ENCODE measurements around the gene DDX1.
"Not testable (repeated sequence)": the region's sequence is repeated elsewhere in the genome, so short reads cannot be mapped to it uniquely, and the experiment has no call there.

Gene DDX1

DNA sequence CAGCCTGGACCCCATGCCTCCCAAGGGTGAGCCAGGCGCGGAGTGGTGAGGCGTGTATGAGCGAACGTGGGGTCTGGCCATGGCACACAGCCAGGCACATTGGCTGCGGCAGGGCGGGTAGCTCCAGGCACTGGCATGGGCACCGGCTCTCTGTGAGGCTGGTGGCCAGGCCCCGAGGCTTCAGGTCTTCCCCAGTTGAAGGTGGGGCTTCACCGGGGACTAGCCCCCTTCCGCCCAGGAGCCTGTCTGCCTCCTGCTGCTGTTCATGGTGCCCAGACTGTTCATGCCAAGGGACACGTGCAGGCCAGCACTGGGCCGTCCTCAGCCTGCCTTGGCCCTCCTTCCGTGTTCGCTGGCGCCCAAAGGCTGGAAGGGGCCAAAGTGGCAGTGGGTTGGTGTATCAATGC lies 26.8 kb downstream of the DDX1 start:
- DNase-seq, result no peak

DNA sequence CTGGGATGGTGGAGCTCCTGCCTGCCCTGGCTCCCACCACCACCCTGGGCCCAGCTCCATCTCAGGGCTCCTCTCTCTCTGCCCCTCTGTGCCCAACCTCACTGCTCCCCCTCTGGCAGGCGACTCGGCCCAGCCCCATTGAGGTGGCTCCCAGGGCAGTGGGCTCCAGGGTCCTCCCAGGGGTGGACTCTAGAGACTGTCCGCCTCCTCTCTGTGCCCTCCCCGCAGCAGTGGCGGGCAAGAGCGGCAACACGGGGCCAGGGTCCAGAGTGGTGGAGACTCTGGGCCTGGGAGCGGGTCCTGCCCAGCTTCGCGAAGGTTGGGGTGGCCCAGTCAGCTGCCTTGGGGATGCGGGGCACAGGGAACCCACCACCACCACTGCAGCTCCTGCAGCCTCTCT lies 27.4 kb downstream of the DDX1 start:
- DNase-seq, result no peak

DNA sequence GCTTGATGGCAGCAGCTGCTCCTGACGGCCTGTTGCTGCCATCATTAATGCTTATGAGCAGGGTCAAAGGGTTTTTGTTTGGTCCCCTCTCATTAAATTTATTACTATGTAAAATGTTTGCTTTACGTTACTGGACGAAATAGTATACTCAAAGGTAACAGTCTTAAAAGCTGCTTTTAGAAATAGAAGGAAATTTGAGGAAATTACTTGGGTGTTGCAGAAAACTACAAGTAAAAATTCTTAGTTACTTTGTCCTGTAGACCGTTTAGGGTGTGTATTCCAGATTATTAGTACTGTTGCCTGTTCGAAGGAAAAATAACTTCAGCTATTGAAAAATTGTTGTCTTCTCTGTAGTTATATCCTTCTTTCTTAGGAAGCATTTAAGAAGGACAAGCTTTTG lies 27.8 kb downstream of the DDX1 start:
- no peak for DNase-seq

DNA sequence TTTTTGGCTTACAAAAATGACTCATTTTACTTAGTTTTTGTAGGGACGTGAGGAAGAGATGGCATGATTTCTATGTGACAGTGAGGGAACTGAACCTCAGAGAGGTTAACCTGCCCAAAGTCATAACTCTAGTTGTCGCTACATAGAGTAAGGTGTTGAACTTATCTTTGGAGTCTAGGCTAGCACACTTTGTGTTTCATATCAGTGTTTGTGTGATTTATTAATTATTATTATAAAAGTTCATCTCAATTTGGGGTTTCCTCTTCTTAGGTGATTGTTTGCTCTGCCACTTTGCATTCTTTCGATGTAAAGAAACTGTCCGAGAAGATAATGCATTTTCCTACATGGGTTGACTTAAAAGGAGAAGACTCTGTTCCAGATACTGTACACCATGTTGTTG lies 28.3 kb downstream of the DDX1 start:
- no peak for DNase-seq

DNA sequence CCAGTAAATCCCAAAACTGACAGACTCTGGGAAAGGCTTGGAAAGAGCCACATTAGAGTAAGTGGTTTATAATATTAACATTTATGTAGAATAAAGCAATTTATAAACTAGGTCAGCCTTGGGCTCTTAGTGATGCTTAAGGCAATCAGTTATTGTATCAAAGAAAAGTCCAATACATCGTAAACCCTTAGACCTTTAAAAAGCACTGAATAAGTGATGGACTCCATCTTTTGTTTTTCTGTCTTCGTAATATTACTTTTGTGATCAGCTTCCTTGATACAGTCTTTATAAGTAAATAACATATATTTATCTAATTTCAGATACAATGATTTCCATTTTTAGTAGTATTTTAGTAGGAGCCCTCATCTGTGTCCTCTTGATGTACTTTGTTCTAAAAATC lies 28.7 kb downstream of the DDX1 start:
- DNase-seq, result no peak

DNA sequence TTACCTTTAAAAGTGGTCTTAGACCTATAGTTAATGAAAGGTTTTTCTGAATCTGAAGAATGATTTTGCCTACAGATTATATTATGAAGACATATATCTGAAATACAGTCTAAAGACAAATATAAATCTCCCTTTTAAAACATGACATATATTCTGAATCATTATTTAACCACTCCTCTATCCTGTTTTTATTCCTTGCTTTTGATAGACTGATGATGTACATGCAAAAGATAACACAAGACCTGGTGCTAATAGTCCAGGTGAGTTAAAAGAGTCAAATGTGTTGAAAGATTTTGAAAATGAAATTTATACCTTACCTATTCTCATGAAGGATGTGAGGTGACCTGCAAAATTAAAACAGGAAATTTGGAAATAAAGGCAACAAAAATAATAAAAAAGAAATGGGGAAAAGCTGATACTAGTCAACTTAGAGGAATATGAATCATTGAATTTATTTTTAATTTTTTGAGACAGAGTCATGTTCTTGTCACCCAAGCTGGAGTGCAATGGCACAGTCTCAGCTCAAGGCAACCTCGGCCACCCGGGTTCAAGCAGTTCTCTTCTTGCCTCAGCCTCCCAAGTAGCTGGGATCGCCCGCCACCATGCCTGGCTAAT lies 29.3 kb downstream of the DDX1 start:
- DNase-seq, result no peak

DNA sequence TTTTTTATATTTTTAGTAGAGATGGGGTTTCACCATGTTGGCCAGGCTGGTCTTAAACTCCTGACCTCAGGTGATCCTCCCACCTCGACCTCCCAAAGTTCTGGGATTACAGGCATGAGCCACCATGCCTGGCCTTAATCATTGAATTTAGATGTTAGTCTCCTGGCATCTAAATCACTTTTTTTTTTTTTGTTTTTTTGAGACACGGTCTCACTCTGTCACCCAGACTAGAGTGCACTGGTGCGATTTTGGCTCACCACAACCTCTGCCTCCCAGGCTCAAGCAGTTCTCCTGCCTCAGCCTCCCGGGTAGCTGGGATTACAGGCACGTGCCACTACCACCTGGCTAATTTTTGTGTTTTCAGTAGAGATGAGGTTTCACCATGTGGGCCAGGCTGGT lies 29.8 kb downstream of the DDX1 start:
- not testable (repeated sequence) for DNase-seq

DNA sequence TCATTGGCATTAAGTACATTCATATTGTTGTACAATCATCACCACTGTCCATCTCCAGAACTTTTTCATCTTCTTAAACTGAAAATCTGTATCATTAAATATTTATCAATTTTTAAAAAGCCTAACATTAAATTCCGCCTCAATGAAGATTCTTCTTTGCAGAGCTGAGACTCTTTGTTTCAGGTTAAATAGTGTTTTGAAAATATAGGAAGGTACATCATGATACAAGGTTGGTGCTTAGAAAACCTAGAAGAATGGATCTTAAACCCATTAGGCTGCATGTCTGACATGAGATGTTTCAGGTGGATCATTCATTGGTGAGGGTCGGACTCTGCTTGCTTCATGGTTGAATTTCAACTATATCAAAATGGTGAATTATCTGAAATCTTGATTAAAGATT lies 30.5 kb downstream of the DDX1 start:
- no peak for DNase-seq

DNA sequence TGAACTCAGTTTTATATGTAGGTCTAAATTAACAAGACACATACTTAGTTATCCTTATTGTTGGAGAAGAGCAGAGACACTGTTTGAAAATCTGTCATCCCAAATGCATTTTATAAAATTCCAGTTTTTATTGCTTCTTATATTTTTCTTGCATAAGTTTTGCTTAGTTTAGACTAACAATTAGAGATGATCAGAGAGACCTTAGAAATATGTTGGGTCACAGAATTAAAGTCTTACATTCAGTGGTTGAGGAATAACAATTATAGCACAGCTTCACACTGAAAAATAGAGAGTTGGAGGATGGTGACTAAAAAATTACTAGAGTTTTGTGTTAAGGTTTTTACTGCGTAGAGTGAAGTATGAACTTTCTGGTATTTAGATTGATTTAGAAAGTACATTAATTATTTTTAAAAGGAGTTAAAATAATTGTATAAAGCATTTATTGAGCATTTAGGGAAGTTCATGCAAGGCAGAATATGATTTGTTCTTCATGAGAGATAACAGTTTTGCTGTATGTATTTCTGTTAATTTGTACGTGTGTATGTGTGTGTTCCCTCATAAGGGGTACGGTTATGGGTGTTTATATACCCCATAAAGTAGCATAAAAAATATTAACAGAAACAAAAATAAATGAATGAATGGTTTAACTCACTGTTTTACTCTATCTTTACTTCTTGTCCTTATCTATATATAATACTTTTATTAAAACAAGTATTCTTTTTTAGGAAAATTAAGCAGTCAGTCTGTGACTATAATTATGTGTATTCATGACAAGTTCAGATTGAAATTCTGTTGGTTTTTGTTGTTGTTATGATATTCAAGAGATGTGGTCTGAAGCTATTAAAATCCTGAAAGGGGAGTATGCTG lies 31.2 kb downstream of the DDX1 start:
- DNase-seq, result no peak

DNA sequence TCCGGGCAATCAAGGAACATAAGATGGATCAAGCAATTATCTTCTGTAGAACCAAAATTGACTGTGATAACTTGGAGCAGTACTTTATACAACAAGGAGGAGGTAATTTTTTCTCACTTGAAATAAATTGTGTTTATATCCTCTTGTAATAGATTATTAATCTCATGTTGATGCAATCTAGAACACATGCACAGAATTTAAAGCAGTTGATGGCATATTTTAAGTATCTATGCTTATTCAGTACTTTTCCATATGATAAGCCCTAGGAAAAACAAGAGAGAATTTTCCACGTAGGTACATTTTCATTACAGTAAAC lies 31.8 kb downstream of the DDX1 start:
- DNase-seq, result no peak

DNA sequence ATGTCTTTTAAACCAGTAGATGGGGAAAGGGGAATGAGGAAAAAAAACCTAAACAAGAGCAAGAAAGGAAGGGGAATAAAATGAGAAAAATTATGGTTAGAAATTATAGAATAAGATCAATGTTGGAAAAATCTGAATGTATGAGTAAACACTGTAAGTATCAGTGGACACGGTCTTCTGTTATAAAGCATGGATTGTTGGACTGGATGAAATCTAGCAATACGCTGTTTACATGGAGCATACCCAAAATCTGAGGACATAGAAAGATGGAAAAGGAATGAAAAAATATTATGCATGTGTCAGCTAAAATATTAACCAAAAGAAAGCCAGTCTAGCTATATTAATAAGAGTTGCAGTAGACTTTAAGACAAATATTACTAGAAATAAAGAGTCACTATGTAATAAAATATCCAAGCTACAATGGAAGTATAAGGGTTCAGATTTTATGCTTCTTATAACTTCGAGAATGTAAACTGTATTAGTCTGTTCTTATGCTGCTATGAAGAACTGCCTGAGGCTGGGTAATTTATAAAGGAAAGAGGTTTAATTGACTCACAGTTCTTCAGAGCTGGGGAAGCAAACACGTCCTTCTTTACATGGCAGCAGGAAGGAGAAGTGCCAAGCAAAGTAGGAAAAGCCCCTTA lies 32.4 kb downstream of the DDX1 start:
- no peak for DNase-seq

DNA sequence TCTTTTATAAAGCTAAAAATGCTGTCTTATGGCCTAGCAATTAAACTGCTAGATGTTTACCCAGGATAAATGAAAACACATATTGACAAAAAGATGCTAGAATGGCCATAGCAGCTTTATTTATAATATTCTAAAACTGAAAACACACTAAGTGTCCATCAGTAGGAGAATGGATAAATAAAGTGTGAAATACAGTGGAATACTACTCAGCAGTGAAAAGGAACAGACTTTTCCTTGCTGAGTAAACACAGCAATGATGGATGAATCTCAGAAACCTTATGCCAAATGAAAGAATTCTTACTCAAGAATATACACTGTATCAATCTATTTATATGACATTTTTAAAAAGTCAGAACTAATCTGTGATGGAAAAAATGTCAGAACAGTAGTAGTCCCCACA lies 33.2 kb downstream of the DDX1 start:
- DNase-seq, result no peak

DNA sequence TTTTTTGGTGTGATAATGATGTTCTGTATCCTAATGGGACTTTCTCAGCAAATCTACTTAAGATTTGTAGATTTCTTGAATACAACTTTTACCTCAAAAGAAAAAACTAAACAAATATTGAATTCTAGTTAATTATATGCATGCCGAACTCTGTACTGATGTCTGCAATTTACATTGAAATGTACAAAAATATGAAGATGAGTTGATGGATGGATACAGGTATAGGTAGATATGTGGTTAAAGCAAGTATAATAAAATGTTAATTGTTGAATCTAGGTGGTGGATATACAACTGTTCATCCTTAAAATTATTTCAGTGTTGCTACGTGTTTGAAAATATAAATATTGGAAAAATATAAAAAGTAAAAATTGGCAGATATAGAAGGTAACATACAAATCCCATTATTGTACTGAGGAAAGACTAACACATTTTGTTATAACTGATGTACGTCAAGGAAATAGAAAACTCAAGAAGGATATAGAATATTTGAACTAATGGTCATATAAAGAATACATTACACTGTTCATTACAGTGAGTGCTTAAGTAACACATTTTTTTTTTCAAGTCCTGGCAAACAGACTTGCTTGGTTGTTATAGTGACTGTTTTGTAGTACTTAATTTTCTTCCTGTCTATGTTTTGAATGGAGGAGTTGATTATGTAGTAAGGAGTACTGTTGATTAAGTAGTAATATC lies 33.8 kb downstream of the DDX1 start:
- DNase-seq, result no peak

DNA sequence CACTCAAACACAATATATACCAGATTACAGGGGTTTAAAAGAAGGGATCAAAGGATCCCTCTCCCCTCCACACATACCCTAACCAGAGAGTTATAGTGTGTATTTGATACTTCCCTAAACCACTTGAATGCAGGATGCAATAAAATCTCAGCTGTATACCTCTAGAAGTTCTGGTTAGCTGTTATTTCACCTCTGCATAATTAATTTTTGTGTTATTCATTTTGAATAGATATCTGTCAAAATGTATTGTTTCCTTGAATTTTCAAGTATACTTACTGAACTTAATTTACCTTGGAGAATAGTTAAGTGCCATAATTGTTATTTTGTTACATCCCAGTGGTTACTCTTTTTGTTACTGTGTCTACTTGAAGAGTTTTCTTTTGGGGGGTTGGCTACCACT lies 34.5 kb downstream of the DDX1 start:
- no peak for DNase-seq

DNA sequence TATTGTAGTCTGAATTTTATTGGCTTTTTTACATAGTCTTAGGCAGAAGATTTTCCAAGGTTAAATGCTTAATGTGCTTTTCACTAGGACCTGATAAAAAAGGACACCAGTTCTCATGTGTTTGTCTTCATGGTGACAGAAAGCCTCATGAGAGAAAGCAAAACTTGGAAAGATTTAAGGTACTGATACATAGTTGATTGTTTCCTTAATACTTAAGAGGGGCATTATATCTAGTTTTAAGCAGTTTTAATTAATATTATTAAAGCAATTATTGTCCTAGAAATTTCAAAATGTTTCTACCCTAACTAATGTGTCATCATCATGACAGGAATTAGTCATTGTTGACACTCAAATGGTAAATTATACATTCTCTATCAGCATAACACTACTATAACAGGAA lies 35.3 kb downstream of the DDX1 start:
- no peak for DNase-seq

DNA sequence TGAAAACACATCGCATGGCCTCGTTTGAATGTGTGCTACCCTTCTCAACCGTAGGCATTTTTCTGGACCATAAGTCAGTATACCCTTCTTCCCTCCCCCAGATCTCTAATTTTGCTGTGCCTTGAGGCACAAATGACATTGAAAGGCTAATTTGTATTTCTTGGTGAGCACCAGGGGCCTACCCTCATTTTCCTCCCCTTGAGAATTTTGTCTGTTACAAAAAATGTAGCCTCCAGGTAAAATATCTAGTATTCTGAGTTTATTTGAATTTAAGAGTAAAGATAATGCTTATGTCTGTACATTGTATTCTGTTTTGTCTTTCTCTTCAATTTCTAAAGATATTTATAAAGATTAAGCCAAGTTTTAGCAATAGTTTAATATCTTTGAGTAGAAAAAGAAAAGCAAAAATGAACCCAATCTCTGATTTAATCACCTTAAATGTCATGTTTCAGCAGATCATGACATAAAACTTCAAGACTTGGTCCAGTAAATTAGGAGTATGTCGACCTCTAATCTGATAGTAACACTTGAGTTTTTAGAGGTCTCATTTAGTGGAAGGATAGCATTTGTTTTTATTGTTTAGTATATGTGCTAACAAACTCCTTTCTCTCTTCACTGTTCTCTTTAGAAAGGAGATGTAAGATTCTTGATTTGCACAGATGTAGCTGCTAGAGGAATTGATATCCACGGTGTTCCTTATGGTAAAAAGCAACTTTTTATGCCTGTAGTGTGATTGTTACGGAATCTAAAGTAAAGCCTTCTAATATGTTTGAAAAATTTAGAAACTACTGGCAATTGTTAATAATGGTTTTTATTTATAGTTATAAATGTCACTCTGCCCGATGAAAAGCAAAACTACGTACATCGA lies 36.4 kb downstream of the DDX1 start:
- DNase-seq, result no peak

DNA sequence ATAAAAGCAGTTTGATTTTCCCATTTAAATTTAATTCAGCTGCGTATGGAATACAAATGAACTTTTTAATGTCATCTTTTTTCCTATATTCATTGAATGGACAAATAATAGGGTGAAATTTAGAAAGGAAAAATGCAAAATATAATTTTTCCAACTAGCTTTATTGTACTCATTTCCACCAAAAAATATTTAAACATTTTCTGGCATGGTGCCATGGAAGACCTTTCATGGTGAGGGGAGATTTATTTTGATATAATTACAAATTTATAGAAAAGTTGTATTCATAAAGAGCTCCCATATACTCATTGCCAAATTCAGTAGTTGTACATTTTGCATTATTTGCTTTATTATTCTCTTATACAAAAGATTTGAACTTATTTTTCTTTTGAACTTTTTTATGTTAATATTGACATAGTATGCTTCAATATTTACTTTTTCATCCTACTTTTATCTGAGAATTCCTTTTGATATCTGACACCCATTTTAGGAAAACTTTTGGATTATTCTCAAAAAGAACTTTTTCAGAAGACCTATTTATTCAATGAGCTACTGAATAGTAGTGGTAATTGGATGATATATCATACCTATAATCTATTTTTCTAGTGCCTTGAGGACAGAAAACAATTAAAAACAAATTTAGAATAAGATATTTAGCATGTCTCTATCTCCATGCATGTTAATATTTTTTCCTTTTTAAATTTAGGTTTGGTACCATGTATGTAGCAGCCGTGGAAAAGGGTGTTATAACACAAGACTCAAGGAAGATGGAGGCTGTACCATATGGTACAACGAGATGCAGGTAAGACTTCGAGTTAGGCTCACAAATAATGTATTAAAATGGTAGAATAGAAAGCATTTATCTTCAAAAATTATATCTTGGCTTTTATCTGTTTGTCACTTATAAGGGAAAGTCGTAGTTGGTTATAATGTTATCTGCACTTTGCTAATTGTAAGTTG lies 37.5 kb downstream of the DDX1 start:
- DNase-seq, result no peak

DNA sequence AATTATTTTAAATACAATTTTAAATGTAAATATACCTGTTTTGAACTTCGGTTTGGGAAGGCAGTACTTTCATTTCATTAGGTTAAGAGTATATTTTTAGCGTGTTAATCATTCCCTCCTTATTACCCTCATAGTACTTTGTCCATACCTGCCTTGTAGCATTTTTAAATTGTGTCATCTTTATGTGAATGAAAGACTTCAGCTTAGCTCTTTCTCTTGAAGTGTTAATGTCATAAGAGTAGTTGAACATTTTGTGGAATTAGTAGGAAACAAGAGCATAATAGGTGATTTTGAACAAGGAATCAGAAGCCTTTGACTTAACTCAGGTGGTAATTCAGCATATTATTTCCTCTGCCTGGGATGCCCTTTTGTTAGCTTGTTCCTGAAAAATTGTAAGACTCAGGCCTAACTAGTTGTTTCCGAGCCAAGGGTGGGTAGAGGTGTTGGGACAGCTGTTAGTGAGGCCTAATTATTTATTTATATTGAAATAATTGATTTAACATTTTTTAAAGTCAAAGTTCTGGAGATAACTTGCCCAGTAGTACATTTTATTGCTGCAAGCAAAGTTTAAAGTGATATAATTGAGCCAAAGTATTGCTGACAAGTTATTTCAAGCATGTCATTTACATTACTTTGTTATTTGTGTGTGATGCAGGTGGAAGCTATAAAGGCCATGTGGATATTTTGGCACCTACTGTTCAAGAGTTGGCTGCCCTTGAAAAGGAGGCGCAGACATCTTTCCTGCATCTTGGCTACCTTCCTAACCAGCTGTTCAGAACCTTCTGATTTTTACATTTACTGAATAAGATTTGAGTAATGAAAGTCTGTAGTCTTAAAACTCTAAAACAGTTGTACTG lies 38.7 kb downstream of the DDX1 start:
- DNase-seq, result no peak

DNA sequence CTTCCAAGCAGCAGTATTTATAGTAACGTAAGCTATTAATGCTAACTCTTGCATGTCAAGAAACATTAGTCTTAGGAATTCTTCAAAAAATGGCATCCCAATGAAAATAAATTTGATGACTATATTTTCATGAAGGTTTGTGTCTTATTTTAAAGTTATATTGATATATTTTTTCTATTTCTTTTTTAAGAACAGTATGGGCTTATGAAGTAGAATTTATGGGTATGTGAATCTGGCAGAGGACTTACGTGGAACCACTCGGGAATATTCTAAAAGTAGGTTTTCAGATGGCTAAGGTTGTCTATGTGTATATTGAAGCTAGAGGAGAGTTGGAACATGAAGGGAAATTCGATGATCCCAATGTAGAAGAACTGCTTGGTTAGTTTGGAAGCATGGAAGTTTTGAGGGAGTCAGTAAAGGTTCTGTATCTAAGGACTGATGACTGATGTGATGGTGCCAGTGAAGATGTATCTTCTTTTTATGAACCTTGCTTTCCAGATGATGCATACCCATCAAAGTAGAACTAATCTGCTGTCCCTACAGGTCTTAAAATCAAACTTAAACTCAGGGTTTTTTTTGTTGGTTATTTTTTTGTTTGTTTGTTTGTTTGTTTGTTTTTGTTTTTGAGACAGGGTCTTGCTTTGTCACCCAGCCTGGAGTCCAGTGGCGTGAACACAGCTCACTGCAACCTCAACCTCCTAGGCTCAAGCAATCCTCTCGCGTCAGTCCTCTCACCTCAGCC lies 39.5 kb downstream of the DDX1 start:
- no peak for DNase-seq

DNA sequence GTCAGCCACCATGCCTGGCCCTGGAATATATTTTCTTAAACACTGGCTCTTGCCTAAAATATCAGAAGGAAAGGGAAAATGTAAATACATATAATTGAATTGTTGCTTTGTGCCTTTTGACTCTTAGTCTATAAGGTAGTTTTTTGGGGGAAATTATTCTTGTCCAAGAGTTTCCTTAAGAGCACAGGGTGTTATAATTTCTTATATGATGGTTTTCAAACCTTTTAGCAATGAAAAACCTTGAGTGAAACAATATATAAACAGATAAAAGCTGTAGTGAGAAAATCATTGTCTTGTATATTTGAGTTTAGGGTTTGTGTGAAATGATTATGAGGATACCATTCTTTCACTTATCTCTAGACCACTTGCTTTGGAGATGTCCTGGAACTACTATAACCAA lies 40.2 kb downstream of the DDX1 start:
- no peak for DNase-seq

Measured in NCI-H1092 treated with DMSO at 0.1 percent for 48 hours (cell line).